CD4-positive, CD25-positive, alpha-beta regulatory T cell (primary cell): Measurements from ENCODE around the gene CREBRF. TPM values are rescaled to one million over a fixed set of nuclear protein-coding genes. Genes with fewer than 3 reads are reported as not detected.

Experiments
- ATAC-seq, 2 donors: fragments of 150-1000 bp; cut with Tn5 transposase; one replicate each; pipeline ENCODE4 v1.10.0; 2021; ENCODE audit warnings: low read depth in 2 of 2, moderate number of reproducible peaks in 2 of 2, moderate library complexity in 1 of 2
- DNase-seq, 3 donors: peaks; one replicate each; pipeline versions ENCODE4 v3.0.0 to v3.0.0-alpha.2; 2012 to 2022; ENCODE audit warnings: mixed read lengths in 1 of 3
- H3K27ac ChIP-seq: one replicate; pipeline ENCODE4 v1.7.0; 2013; ENCODE audit warnings: mild to moderate bottlenecking, low read length; ENCODE audit not compliant: insufficient read depth, poor library complexity, severe bottlenecking
- H3K27me3 ChIP-seq: one replicate; pipeline ENCODE4 v1.7.0; 2013; ENCODE audit warnings: low read length; ENCODE audit not compliant: control insufficient read depth, insufficient read depth
- H3K36me3 ChIP-seq: one replicate; pipeline ENCODE4 v1.7.0; 2013; ENCODE audit warnings: mild to moderate bottlenecking, low read length, moderate library complexity; ENCODE audit not compliant: control insufficient read depth, insufficient read depth
- H3K4me1 ChIP-seq: 2 replicates; pipeline ENCODE4 v1.7.0; 2013; ENCODE audit warnings: mild to moderate bottlenecking, low read length; ENCODE audit not compliant: insufficient read depth, control insufficient read depth, poor library complexity, severe bottlenecking
- H3K4me3 ChIP-seq: one replicate; pipeline ENCODE4 v1.7.0; 2013; ENCODE audit warnings: low read depth, mild to moderate bottlenecking, low read length, moderate library complexity
- H3K9me3 ChIP-seq, 2 experiments: 1 replicate in 1 of 2; 2 replicates in 1 of 2; pipeline ENCODE4 v1.7.0; 2013; ENCODE audit warnings: low read length in 2 of 2, mild to moderate bottlenecking in 1 of 2, moderate library complexity in 1 of 2; ENCODE audit not compliant: control insufficient read depth in 2 of 2
- H3K27ac Mint-ChIP-seq, 3 donors: one replicate each; pipeline ENCODE4 v1.8.0; 2020 to 2022; ENCODE audit warnings: mild to moderate bottlenecking in 3 of 3, mixed read lengths in 3 of 3, moderate library complexity in 2 of 3
- H3K27me3 Mint-ChIP-seq: one replicate; pipeline ENCODE4 v1.8.0; 2022; ENCODE audit warnings: mild to moderate bottlenecking, mixed read lengths
- H3K36me3 Mint-ChIP-seq: one replicate; pipeline ENCODE4 v1.8.0; 2020; ENCODE audit warnings: mixed read lengths
- H3K4me1 Mint-ChIP-seq, 4 donors: one replicate each; pipeline ENCODE4 v1.8.0; 2020 to 2022; ENCODE audit warnings: mixed read lengths in 4 of 4, mild to moderate bottlenecking in 1 of 4
- H3K4me3 Mint-ChIP-seq, 4 donors: one replicate each; pipeline ENCODE4 v1.8.0; 2020 to 2022; ENCODE audit warnings: mild to moderate bottlenecking in 4 of 4, mixed read lengths in 4 of 4, moderate library complexity in 3 of 4
- H3K9me3 Mint-ChIP-seq, 7 donors: one replicate each; pipeline ENCODE4 v1.8.0; 2020 to 2022; ENCODE audit warnings: mixed read lengths in 7 of 7, mild to moderate bottlenecking in 3 of 7, moderate library complexity in 2 of 7
- polyA plus RNA-seq, 4 donors: library from polyadenylated mRNA; unstranded; fragments of 300-500 nt; fragmentation: Illumina TruSeq; gene quantifications; one replicate each; pipeline ENCODE4 v1.2.3, GENCODE V29; 2021
- total RNA-seq: library from RNA; stranded (reverse); gene quantifications from one replicate; pipeline ENCODE4 v1.2.3, GENCODE V29; 2022

Gene CREBRF
- total and polyA plus RNA-seq, 5 donors from 2014 or later, result 59.5 to 126 (median 65.4) TPM

DNA sequence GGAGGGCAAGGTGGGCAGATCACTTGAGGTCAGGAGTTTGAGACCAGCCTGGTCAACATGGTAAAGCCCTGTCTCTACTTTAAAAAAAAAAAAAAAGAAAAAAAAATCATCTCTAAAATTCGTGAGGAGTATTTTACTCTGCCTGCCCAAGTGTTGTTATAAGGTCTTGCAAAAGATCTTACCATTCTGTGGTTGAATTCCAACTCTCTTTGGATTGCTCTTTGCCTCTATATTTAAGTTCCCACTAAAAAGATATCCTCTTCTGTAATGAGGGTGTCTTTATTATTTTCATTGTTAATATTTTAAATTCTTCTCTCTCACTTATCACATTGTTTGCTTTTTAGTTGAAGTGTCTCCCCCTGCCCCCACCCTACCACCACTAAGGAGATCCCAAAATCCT is 33.4 kb downstream of the CREBRF start:
- Histone ChIP-seq H3K36me3 (peaks cover 56% of the 10 kb centered on the region), H3K9me3 (no peaks in the 10 kb centered on the region), H3K27me3 (no peaks in the 10 kb centered on the region), H3K4me1 (no peaks in the 10 kb centered on the region), H3K27ac (no peak overlapping the region), H3K4me3 (no peak overlapping the region)
- H3K36me3 Mint-ChIP-seq, result peaks cover 42% of the 10 kb centered on the region
- no peak for DNase-seq
- ATAC-seq, result no peak
- no peaks in the 10 kb centered on the region for H3K9me3 Mint-ChIP-seq
- H3K4me3 Mint-ChIP-seq, result no peak overlapping the region
- no peak overlapping the region for H3K27ac Mint-ChIP-seq
- peaks cover 26 to 35% (median 29%) of the 10 kb centered on the region in 4 donors for H3K4me1 Mint-ChIP-seq
- H3K27me3 Mint-ChIP-seq, result no peaks in the 10 kb centered on the region

DNA sequence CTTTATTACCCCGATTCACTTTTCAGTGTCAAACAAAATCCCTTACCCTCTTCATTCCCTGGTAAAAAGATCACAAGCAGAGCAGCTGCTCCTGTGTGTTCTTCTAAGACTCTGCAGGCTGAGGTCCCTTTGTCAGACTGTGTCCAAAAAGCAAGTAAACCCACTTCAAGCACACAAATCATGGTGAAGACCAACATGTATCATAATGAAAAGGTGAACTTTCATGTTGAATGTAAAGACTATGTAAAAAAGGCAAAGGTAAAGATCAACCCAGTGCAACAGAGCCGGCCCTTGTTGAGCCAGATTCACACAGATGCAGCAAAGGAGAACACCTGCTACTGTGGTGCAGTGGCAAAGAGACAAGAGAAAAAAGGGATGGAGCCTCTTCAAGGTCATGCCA is 34.5 kb downstream of the CREBRF start:
- H3K9me3 Mint-ChIP-seq, result no peaks in the 10 kb centered on the region
- no peak overlapping the region for H3K27ac ChIP-seq

DNA sequence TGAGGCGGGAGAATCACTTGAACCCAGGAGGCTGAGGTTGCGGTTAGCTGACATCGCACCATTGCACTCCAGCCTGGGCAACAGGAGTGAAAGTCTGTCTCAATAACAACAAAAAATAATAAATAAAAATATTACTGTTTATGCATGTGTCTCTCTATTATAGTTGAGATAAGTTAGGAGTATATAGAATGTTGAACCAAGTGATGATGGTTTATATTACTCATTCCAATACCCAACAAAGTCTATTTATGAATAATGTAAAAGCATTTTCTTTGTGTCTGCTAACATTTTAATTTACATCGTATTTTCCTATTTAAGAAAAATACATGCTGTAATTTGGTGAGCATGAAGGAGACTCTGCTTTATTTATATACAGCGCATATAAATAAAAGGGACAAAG is 35.8 kb downstream of the CREBRF start:
- Histone ChIP-seq H3K9me3 (no peaks in the 10 kb centered on the region), H3K4me3 (no peak overlapping the region), H3K4me1 (no peaks in the 10 kb centered on the region), H3K27ac (no peak overlapping the region), H3K36me3 (peaks cover 49% of the 10 kb centered on the region), H3K27me3 (no peaks in the 10 kb centered on the region)
- Mint-ChIP-seq H3K36me3 (peaks cover 34% of the 10 kb centered on the region), H3K27ac (no peak overlapping the region), H3K4me1 (peaks cover 30 to 46% (median 41%) of the 10 kb centered on the region in 4 donors), H3K9me3 (no peaks in the 10 kb centered on the region), H3K27me3 (no peaks in the 10 kb centered on the region), H3K4me3 (no peak overlapping the region)
- DNase-seq (no peak), ATAC-seq (no peak)

More for the DNA sequence above, 34.5 kb downstream of the CREBRF start:
- peak overlapping the region; percentile 2 to 7 (median 5) for H3K27ac Mint-ChIP-seq
- H3K4me1 Mint-ChIP-seq, result peaks cover 26 to 40% (median 35%) of the 10 kb centered on the region in 4 donors
- peaks cover 55% of the 10 kb centered on the region for H3K36me3 ChIP-seq
- peaks cover 44% of the 10 kb centered on the region for H3K36me3 Mint-ChIP-seq
- ATAC-seq, result no peak
- H3K27me3 ChIP-seq, result no peaks in the 10 kb centered on the region
- DNase-seq, result no peak
- no peak overlapping the region for H3K4me3 ChIP-seq
- no peaks in the 10 kb centered on the region for H3K4me1 ChIP-seq
- no peaks in the 10 kb centered on the region for H3K9me3 ChIP-seq
- no peak overlapping the region for H3K4me3 Mint-ChIP-seq
- H3K27me3 Mint-ChIP-seq, result no peaks in the 10 kb centered on the region

DNA sequence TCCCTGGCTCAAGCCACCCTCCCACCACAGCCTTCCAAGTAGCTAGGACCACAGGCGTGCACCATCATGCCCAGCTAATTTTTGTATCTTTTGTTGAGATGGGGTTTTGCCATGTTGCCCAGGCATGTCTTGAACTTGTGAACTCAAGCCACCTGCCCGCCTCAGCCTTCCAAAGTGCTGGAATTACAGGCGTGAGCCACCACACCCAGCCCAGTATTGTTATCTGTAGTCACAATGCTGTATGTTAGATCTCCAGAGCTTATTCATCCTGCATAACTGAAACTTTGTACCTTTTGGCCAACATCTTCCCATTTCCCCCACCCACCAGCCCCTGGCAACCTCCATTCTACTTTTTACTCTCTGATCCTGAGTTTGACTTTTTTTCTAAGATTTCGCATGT is 37.5 kb downstream of the CREBRF start:
- peaks cover 41 to 59% (median 57%) of the 10 kb centered on the region in 4 donors for H3K4me1 Mint-ChIP-seq
- H3K27ac Mint-ChIP-seq, result peak overlapping the region in 2 of 3 donors; percentile 48 to 65
- H3K36me3 Mint-ChIP-seq, result peaks cover 34% of the 10 kb centered on the region

DNA sequence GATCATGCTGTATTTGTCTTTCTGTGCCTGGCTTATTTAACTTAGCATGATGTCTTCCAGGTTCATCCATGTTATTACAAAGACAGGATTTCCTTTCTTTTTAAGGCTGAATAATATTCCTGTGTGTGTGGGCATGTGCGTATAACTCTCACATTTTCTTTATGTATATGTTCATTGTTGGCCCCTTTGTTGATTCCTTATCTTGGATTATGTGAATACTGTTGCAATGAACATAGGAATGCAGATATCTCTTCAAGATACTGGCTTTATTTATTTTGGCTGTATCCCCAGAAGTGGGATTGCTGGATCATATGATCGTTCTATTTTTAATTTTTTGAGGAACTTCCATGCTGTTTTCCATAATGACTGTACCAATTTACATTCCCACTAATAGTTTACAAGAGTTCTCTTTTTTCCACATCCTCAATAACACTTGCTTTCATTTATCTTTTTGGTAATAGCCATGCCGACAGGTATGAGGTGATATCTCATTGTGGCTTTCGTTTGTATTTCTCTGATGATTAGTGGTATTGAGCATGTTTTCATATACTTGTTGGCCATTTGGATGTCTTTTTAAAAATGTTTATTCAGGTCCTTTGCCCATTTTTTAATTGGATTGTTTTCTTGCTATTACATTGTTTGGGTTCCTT is 38.0 kb downstream of the CREBRF start:
- no peak overlapping the region for H3K4me3 Mint-ChIP-seq
- H3K9me3 ChIP-seq, result no peaks in the 10 kb centered on the region
- H3K4me3 ChIP-seq, result no peak overlapping the region
- ATAC-seq (no peak), DNase-seq (no peak)
- H3K36me3 ChIP-seq, result peaks cover 40% of the 10 kb centered on the region
- peaks cover 34% of the 10 kb centered on the region for H3K36me3 Mint-ChIP-seq
- H3K27ac ChIP-seq, result no peak overlapping the region
- H3K4me1 ChIP-seq, result peaks cover 4% of the 10 kb centered on the region
- H3K9me3 Mint-ChIP-seq, result no peaks in the 10 kb centered on the region
- no peaks in the 10 kb centered on the region for H3K27me3 ChIP-seq
- peaks cover 46 to 64% (median 59%) of the 10 kb centered on the region in 4 donors for H3K4me1 Mint-ChIP-seq
- H3K27ac Mint-ChIP-seq, result peak overlapping the region in 1 of 3 donors; percentile 48
- no peaks in the 10 kb centered on the region for H3K27me3 Mint-ChIP-seq

More for the DNA sequence above, 37.5 kb downstream of the CREBRF start:
- H3K27me3 ChIP-seq, result no peaks in the 10 kb centered on the region
- no peaks in the 10 kb centered on the region for H3K27me3 Mint-ChIP-seq
- no peak overlapping the region for H3K27ac ChIP-seq
- H3K4me3 Mint-ChIP-seq, result no peak overlapping the region
- H3K4me1 ChIP-seq, result no peaks in the 10 kb centered on the region
- no peak overlapping the region for H3K4me3 ChIP-seq
- no peak for ATAC-seq
- DNase-seq, result no peak
- H3K9me3 ChIP-seq, result no peaks in the 10 kb centered on the region
- no peaks in the 10 kb centered on the region for H3K9me3 Mint-ChIP-seq
- H3K36me3 ChIP-seq, result peaks cover 40% of the 10 kb centered on the region

DNA sequence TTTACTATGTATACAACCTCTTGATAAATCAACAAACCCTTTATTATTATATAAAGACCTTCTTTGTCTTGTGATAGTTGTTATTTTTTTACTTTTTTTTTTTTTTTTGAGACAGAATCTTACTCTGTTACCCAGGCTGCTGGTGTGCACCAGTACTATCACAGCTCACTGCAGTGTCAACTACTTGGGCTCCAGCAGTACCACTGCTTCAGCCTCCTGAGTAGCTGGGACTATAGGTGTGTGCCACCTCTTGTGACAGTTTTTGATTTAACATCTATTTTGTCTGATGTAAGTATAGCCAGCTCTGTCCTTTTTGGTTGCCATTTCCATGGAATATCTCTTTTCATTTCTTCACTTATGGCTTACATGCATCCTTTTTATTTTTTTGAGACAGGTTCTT is 42.6 kb downstream of the CREBRF start:
- ATAC-seq, result peak in 1 of 2 donors; percentile 44
- H3K9me3 Mint-ChIP-seq, result peaks cover 0 to 5% (median 0%) of the 10 kb centered on the region in 7 donors
- Histone ChIP-seq H3K4me3 (peak overlapping the region; percentile 35), H3K27me3 (no peaks in the 10 kb centered on the region), H3K36me3 (peaks cover 23% of the 10 kb centered on the region), H3K27ac (no peak overlapping the region), H3K9me3 (no peaks in the 10 kb centered on the region), H3K4me1 (peaks cover 10% of the 10 kb centered on the region)
- no peak for DNase-seq
- H3K4me3 Mint-ChIP-seq, result peak overlapping the region in 3 of 4 donors; percentile 30 to 82 (median 31)
- peak overlapping the region in 2 of 3 donors; percentile 2 to 39 for H3K27ac Mint-ChIP-seq
- H3K4me1 Mint-ChIP-seq, result peaks cover 53 to 80% (median 58%) of the 10 kb centered on the region in 4 donors
- H3K27me3 Mint-ChIP-seq, result no peaks in the 10 kb centered on the region
- peaks cover 22% of the 10 kb centered on the region for H3K36me3 Mint-ChIP-seq

DNA sequence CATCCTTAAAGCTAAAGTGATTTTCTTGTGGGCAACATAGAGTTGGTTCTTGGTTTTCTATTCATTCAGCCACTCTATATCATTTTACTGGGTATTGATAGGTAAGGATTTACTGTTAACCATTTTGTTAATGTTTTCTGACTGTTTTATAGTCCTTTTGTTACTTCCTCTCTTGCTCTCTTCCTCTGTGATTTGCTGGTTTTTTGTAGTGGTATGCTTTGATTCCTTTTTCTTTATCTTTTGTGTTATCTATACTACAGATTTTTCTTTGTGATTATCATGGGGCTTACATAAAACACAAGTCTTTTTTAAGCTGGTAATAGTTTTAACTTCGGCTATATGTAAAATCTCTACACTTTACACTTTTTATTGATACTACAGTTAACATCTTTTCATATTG is 43.3 kb downstream of the CREBRF start:
- no peaks in the 10 kb centered on the region for H3K9me3 ChIP-seq
- H3K36me3 Mint-ChIP-seq, result peaks cover 15% of the 10 kb centered on the region
- H3K27me3 Mint-ChIP-seq, result no peaks in the 10 kb centered on the region
- H3K4me3 Mint-ChIP-seq, result peak overlapping the region in 3 of 4 donors; percentile 2 to 82 (median 37)
- H3K27ac ChIP-seq, result no peak overlapping the region
- H3K4me3 ChIP-seq, result peak overlapping the region; percentile 35
- ATAC-seq (peak in 1 of 2 donors; percentile 24), DNase-seq (peak in 1 of 3 donors; percentile 13)
- H3K27me3 ChIP-seq, result no peaks in the 10 kb centered on the region
- H3K4me1 ChIP-seq, result peaks cover 10% of the 10 kb centered on the region
- H3K9me3 Mint-ChIP-seq, result peaks cover 0 to 5% (median 0%) of the 10 kb centered on the region in 7 donors
- peak overlapping the region in 2 of 3 donors; percentile 2 to 39 for H3K27ac Mint-ChIP-seq
- peaks cover 23% of the 10 kb centered on the region for H3K36me3 ChIP-seq
- peaks cover 52 to 80% (median 58%) of the 10 kb centered on the region in 4 donors for H3K4me1 Mint-ChIP-seq

DNA sequence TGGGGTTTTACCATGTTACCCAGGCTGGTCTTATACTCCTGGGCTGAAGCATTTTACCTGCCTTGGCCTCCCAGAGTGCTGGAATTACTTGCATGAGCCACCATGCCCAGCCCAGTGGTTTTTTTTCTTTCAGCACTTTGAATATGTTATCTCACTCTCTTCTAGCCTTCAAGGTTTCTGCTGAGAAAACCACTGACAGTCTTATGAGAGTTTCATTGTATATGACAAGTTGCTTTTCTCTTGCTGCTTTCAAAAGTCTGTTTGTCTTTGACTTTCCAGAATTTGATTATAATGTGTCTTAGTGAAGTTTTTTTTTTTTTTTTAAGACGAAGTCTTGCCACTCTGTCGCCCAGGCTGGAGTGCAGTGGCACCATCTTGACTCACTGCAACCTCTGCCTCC is 45.1 kb downstream of the CREBRF start:
- no peaks in the 10 kb centered on the region for H3K9me3 ChIP-seq
- H3K36me3 ChIP-seq, result peaks cover 23% of the 10 kb centered on the region
- Mint-ChIP-seq H3K36me3 (peaks cover 10% of the 10 kb centered on the region), H3K27ac (no peak overlapping the region), H3K27me3 (no peaks in the 10 kb centered on the region), H3K4me1 (peaks cover 49 to 81% (median 57%) of the 10 kb centered on the region in 4 donors), H3K9me3 (peaks cover 0 to 5% (median 0%) of the 10 kb centered on the region in 7 donors), H3K4me3 (no peak overlapping the region)
- H3K27me3 ChIP-seq, result no peaks in the 10 kb centered on the region
- no peak for DNase-seq
- peaks cover 10% of the 10 kb centered on the region for H3K4me1 ChIP-seq
- no peak overlapping the region for H3K4me3 ChIP-seq
- no peak overlapping the region for H3K27ac ChIP-seq
- no peak for ATAC-seq
